ENCODE measurements around the gene SEMA4A.

SEMA4A gene

GRCh38 chr1:156121457-156121856, 31.9 kb upstream of the SEMA4A start:
- peaks cover 22% of the 10 kb centered on the region for H3K4me1 ChIP-seq (ENCODE audit: insufficient read depth, low read length, poor library complexity, severe bottlenecking)
- no peak overlapping the region for H3K4me3 ChIP-seq (ENCODE audit: low read length, poor library complexity, severe bottlenecking)
- H3F3A ChIP-seq (ENCODE audit: low read depth): no peaks in the 10 kb centered on the region
- H4K20me1 ChIP-seq (ENCODE audit: insufficient read depth, low read length, poor library complexity, severe bottlenecking): no peaks in the 10 kb centered on the region
- H3K9ac ChIP-seq (ENCODE audit: low read depth, low read length, poor library complexity, severe bottlenecking): no peak overlapping the region
- no peak for TF ChIP-seq CTCF (conservative IDR thresholded peaks at IDR 0.05; ENCODE audit: low read length)
- no peak for TF ChIP-seq EZH2phosphoT487 (IDR thresholded peaks at IDR 0.05; ENCODE audit: borderline replicate concordance)
- H3K9me2 ChIP-seq (replicated peaks; ENCODE audit: low read depth, low read length): no peaks in the 10 kb centered on the region
- H3K79me2 ChIP-seq (ENCODE audit: insufficient read depth, low read length): no peaks in the 10 kb centered on the region
- H3K27me3 ChIP-seq (ENCODE audit: insufficient read depth, low read length, poor library complexity, severe bottlenecking): no peaks in the 10 kb centered on the region
- H3K9me3 ChIP-seq (ENCODE audit: insufficient read depth, low read depth, low read length): no peaks in the 10 kb centered on the region
- H3K36me3 ChIP-seq (ENCODE audit: insufficient read depth, low read length): no peaks in the 10 kb centered on the region
- no peak overlapping the region for H3K4me2 ChIP-seq (ENCODE audit: low read depth, low read length, poor library complexity, severe bottlenecking)
- H2AFZ ChIP-seq (ENCODE audit: low read length): no peak overlapping the region

- H3K9ac ChIP-seq (ENCODE audit: low read depth, low read length, poor library complexity, severe bottlenecking): no peak overlapping the region
- peaks cover 28% of the 10 kb centered on the region for H3K4me1 ChIP-seq (ENCODE audit: insufficient read depth, low read length, poor library complexity, severe bottlenecking)
- H3K36me3 ChIP-seq (ENCODE audit: insufficient read depth, low read length): no peaks in the 10 kb centered on the region
- no peak overlapping the region for H3K4me2 ChIP-seq (ENCODE audit: low read depth, low read length, poor library complexity, severe bottlenecking)
- no peaks in the 10 kb centered on the region for H3K27me3 ChIP-seq (ENCODE audit: insufficient read depth, low read length, poor library complexity, severe bottlenecking)
- H3K79me2 ChIP-seq (ENCODE audit: insufficient read depth, low read length): no peaks in the 10 kb centered on the region
- no peaks in the 10 kb centered on the region for H3K9me2 ChIP-seq (replicated peaks; ENCODE audit: low read depth, low read length)
- H4K20me1 ChIP-seq (ENCODE audit: insufficient read depth, low read length, poor library complexity, severe bottlenecking): no peaks in the 10 kb centered on the region
- H2AFZ ChIP-seq (ENCODE audit: low read length): no peak overlapping the region
- H3K4me3 ChIP-seq (ENCODE audit: low read length, poor library complexity, severe bottlenecking): no peak overlapping the region
- H3F3A ChIP-seq (ENCODE audit: low read depth): no peaks in the 10 kb centered on the region
- no peaks in the 10 kb centered on the region for H3K9me3 ChIP-seq (ENCODE audit: insufficient read depth, low read depth, low read length)
- TF ChIP-seq CTCF (conservative IDR thresholded peaks at IDR 0.05; ENCODE audit: low read length) (no peak), EZH2phosphoT487 (IDR thresholded peaks at IDR 0.05; ENCODE audit: borderline replicate concordance) (no peak)
Observed at GRCh38 chr1:156122086-156122485, 31.3 kb upstream of the SEMA4A start.

GRCh38 chr1:156122519-156123355, 30.6 kb upstream of the SEMA4A start:
- H3K79me2 ChIP-seq (ENCODE audit: insufficient read depth, low read length): no peaks in the 10 kb centered on the region
- H3K36me3 ChIP-seq (ENCODE audit: insufficient read depth, low read length): no peaks in the 10 kb centered on the region
- no peak overlapping the region for H3K4me3 ChIP-seq (ENCODE audit: low read length, poor library complexity, severe bottlenecking)
- H3K9ac ChIP-seq (ENCODE audit: low read depth, low read length, poor library complexity, severe bottlenecking): peak overlapping the region; percentile 54
- no peaks in the 10 kb centered on the region for H3F3A ChIP-seq (ENCODE audit: low read depth)
- H3K9me3 ChIP-seq (ENCODE audit: insufficient read depth, low read depth, low read length): no peaks in the 10 kb centered on the region
- TF ChIP-seq EZH2phosphoT487 (IDR thresholded peaks at IDR 0.05; ENCODE audit: borderline replicate concordance) (no peak), CTCF (conservative IDR thresholded peaks at IDR 0.05; ENCODE audit: low read length) (no peak)
- H3K4me1 ChIP-seq (ENCODE audit: insufficient read depth, low read length, poor library complexity, severe bottlenecking): peaks cover 35% of the 10 kb centered on the region
- H3K9me2 ChIP-seq (replicated peaks; ENCODE audit: low read depth, low read length): no peaks in the 10 kb centered on the region
- no peaks in the 10 kb centered on the region for H4K20me1 ChIP-seq (ENCODE audit: insufficient read depth, low read length, poor library complexity, severe bottlenecking)
- no peaks in the 10 kb centered on the region for H3K27me3 ChIP-seq (ENCODE audit: insufficient read depth, low read length, poor library complexity, severe bottlenecking)
- no peak overlapping the region for H3K4me2 ChIP-seq (ENCODE audit: low read depth, low read length, poor library complexity, severe bottlenecking)
- H2AFZ ChIP-seq (ENCODE audit: low read length): no peak overlapping the region

Data from Loucy (cell line).